Activated effector memory CD4-positive, alpha-beta T cell treated with Interleukin-2 at 50 U/mL for 16 hours (primary cell): ENCODE data around the gene PTPRN2.
"Not testable (repeated sequence)": the region's sequence is repeated elsewhere in the genome, so short reads cannot be mapped to it uniquely, and the experiment has no call there.

ENCODE experiments used
- DNase-seq: peaks from one replicate; pipeline ENCODE4 v3.0.0-alpha.2; 2020

Gene PTPRN2

GRCh38 chr7:157593541-157593940 lies 994.1 kb downstream of the PTPRN2 start:
- DNase-seq: no peak

DNA sequence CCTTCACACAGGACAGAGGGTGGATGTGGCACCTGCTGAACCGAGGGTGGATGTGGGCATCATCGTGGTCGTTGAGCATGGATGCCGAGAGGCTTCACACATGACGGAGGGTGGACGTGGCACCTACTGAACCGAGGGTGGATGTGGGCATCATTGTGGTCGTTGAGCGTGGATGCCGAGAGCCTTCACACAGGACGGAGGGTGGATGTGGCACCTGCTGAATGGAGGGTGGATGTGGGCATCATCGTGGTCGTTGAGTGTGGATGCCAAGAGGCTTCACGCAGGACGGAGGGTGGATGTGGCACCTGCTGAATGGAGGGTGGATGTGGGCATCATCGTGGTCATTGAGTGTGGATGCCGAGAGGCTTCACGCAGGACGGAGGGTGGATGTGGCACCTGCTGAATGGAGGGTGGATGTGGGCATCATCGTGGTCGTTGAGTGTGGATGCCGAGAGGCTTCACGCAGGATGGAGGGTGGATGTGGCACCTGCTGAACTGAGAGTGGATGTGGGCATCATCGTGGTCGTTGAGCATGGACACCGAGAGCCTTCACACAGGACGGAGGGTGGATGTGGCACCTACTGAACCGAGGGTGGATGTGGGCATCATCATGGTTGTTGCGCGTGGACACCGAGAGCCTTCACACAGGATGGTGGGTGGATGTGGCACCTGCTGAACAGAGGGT lies 994.8 kb downstream of the PTPRN2 start:
- not testable (repeated sequence) for DNase-seq

DNA sequence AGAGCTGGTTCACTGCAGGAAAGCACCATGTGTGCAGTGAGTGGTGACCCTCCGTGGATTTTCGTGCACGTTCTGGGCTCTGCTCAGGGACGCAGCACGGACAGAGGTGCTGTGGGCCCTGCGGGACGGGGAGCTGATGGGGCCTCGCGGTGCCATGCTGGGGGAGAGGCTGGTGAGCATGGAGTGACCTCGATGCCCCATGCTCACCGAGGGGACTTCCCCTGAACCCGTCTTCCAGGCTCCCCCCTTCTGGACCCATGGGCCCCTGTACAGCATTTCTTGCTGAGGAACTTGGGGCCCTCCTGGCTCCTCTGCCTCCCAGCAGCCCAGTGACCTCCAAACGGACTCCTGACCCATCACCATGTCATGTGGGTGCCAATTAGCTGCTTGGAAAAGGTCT lies 997.1 kb downstream of the PTPRN2 start:
- DNase-seq: no peak

GRCh38 chr7:157589680-157590079 lies 997.9 kb downstream of the PTPRN2 start:
- DNase-seq: no peak

DNA sequence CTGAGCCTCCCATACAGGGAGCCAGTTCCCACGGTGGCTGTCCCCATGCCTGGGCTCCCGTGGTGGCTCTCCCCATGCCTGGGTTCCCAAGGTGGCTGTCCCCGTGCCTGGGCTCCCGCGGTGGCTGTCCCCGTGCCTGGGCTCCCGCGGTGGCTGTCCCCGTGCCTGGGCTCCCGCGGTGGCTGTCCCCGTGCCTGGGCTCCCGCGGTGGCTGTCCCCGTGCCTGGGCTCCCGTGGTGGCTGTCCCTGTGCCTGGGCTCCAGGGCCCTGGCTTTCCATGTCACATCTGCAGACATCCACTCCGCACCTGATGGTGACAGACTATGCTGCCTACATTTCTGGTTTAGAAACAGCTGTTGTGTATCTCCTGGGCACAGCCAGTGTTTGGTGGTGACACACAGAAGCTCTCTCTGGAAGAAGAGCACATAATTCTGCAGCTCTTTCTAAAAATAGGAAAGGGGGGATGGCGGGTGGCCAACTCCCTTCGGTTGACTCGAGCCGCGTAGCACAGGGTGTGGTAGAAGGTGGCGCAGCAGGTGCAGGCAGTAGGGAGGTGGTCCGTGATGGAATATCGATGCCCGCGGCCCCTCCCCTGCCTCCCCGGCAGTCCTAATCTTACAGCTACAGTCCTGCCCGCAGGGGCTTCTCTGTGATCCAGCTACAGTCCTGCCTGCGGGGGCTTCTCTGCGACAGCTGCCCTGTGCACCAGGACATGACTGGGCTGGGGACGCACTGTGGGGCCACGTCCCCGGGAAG lies 999.6 kb downstream of the PTPRN2 start:
- DNase-seq: no peak

GRCh38 chr7:157587051-157587804 lies 1000.4 kb downstream of the PTPRN2 start:
- no peak for DNase-seq

DNA sequence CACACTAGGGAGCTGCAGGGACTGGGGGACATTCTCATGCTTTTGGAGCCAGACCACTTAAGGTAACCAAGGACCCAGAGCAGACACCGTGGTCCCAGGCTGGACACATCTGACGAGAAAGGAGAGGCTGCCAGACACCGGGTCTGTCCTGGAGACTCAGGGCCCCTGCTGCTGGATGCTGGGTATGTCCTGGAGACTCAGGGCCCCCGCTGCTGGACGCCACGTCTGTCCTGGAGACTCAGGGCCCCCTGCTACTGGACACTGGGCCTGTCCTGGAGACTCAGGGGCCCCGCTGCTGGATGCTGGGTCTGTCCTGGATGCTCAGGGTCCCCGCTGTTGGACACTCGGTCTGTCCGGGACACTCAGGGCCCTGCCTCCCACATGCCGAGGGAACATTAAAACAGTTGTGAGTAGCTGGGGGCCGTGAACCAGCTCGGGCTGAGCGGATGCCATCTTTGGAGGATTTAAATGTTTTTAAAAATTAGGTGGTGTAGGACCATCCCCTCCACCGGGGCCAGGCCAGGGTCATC lies 1001.1 kb downstream of the PTPRN2 start:
- DNase-seq: no peak

DNA sequence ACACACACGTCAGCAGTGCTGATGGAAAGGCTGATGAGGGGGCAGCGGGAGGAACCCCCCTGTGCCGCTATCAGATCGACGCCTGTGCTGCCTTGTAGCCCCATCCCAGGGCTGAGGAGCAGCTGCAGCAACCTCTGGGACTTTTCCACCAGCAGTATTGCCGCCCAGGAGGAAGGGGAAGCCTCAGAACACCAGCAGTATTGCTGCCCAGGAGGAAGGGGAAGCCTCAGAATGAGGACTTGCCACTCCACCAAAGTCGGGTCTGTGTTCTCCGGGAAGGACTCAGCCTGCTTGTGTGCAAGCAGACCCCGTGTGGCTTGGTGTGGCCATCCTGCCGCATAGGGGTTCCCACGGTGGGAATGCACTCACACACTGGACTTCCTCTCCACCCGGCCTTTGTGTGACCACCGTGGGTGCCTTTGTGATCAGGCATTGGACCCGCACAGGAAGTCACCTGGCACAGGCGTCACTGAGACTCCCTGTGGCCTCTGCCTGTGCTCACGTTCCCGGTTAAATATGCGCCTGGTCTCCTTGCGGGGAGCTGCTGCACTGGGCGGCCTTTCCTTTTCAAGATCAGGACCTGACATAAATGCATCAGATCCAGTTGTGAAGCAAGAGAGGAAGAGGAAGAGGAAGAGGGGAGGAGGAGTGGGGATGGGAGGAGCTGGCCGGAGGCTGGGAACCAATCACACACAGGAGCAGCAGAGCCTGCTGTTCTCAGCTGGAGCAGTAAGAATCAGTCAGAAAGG lies 1002.3 kb downstream of the PTPRN2 start:
- no peak for DNase-seq

GRCh38 chr7:157584420-157584819 lies 1003.2 kb downstream of the PTPRN2 start:
- no peak for DNase-seq

GRCh38 chr7:157581740-157582139 lies 1005.9 kb downstream of the PTPRN2 start:
- DNase-seq: no peak

DNA sequence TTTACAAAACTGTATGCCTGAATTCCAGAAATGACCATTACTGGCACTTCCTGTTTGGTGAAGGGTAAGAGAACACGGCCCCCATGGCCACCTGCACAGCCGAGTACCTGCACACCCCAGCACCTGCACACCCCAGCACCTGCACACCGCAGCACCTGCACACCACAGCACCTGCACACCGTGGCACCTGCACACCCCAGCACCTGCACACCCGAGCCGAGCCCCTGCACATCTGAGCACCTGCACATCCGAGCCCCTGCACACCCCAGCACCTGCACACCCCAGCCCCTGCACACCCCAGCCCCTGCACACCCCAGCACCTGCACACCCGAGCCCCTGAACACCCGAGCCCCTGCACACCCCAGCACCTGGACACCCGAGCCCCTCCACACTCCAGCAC lies 1007.3 kb downstream of the PTPRN2 start:
- DNase-seq: no peak

DNA sequence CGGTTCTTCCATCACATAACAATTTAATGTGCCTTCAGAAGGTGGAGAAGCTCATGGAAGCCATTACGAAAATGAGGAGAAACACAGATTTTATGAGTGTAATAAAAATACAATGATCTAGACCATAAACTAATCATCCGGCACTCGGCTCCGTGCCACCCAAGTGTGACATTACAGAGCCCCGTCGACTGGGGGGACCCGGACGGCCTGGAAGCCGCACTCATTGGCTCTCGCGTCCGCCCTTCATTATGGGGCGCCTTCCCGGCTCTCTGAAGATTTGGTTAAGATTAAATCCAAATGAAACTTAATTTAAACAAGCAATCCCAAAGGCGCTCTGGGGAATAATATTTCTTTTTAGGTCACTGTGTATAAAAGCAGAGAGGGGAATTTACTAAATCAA lies 1008.2 kb downstream of the PTPRN2 start:
- no peak for DNase-seq

DNA sequence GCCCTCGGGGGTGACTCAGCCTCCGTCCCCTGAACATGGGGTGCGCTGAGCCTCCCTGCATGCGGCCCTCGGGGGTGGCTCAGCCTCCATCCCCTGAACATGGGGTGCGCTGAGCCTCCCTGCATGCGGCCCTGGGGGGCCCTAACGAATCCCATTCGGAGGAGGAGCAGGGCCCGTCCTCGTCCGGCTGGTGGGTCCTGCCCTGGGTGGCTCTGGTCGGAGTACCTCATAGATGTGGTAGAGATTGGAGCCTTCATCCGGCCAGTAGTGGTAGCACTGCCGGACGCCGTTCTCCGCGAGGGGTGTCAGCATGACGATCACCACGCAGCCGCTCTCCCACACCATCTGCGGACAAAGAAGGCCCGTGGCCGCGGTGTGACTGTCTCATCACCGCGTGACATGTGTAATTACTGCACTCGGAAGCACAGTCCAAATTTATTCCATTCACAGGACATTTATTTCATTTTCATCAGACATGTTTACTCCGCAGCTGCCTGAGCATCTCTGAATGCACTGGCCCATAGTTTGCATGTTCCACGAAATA lies 1009.8 kb downstream of the PTPRN2 start:
- DNase-seq: no peak

GRCh38 chr7:157577061-157577460 lies 1010.6 kb downstream of the PTPRN2 start:
- no peak for DNase-seq

- DNase-seq: peak; percentile 42
Observed at GRCh38 chr7:157576415-157576814, 1011.2 kb downstream of the PTPRN2 start.

- no peak for DNase-seq
Observed at GRCh38 chr7:157575777-157576176, 1011.8 kb downstream of the PTPRN2 start.

DNA sequence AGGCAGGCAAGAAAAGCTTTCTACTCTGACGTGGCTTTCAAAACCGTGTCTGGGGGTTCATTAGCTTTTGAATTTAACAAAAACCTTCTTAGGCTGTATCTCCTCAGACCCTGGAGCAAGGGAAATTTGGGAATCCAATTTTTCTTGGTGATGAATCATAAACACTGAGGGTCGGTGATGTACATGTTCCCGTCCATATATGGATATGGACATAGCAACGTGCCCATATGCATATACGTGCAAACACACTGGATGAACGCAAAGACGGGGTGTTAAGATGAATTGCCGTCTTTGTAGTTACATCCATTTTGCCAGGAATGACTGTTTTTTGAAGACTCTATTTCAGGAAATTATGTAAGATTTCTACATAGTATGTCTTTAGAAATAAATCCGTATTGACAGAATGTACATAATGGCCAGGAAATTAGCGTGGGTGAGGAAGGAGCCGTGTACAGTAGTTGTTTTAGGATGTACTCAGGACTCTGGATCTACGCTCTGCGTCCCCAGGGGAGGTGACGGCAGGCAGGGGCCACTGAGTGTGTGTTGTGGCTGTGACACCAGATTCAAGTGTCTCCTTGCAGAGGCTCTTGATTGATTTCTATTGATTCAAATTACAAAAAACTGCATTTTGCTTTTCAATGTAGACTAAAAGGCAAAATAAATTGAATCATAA lies 1012.6 kb downstream of the PTPRN2 start:
- DNase-seq: no peak

- DNase-seq: no peak
Observed at GRCh38 chr7:157574120-157574825, 1013.4 kb downstream of the PTPRN2 start.

DNA sequence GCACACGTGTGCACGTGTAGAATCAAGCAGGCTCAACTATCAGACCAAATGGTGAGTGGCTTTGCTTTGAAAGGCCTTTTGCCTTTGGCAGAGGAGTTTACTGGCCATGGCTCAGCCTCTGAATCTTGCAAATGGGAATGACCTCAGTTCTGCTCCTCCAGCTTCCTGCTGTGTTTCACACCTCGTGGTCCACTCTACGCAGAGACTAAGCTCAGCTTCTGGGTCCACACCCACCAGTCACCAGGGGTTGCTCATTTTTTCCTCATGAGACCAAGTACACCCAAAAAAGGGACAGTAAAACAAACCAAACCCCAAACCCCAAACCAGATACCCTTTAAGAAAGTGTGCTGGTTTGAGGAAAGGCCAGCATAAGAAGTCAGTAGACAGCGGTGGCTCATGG lies 1014.4 kb downstream of the PTPRN2 start:
- DNase-seq: no peak

- no peak for DNase-seq
Observed at GRCh38 chr7:157572622-157573021, 1015.0 kb downstream of the PTPRN2 start.

GRCh38 chr7:157570531-157571200 lies 1017.0 kb downstream of the PTPRN2 start:
- DNase-seq: no peak
